MCF 10A (cell line): ENCODE measurements around the gene NR2F2. TPM values are rescaled to one million over a fixed set of nuclear protein-coding genes. Genes with fewer than 3 reads are reported as not detected.

Experiments used
- BruUV-seq: library from RNA; stranded (reverse); fragments of 400-500 nt; replicated peaks from 2 replicates; lab custom pipeline; 2021; lab: Mats Ljungman, UMichigan
- CTCF ChIA-PET: fragments of 300-600 bp; sonication (Branson Sonifier 250); formaldehyde crosslinking; extraction: SDS; loops from one replicate; lab custom pipeline; 2021; ENCODE audit warnings: antibody characterized with exemption, inconsistent platforms; lab: Yijun Ruan, JAX
- POLR2A ChIA-PET: fragments of 300-600, 350-650 bp; sonication (Branson Sonifier 250); formaldehyde crosslinking; extraction: SDS; loops from one replicate; lab custom pipeline; 2020; ENCODE audit warnings: antibody characterized with exemption, inconsistent platforms; lab: Yijun Ruan, JAX
- DNase-seq: peaks from one replicate; pipeline ENCODE4 v3.0.0-alpha.2; 2018; ENCODE audit not compliant: unreplicated experiment
- H3K27ac Mint-ChIP-seq: one replicate; pipeline ENCODE4 v1.8.0; 2022; ENCODE audit warnings: mild to moderate bottlenecking, low read depth, mixed read lengths; ENCODE audit not compliant: unreplicated experiment
- H3K27me3 Mint-ChIP-seq: one replicate; pipeline ENCODE4 v1.8.0; 2022; ENCODE audit warnings: mixed read lengths; ENCODE audit not compliant: insufficient read depth, unreplicated experiment
- H3K36me3 Mint-ChIP-seq: one replicate; pipeline ENCODE4 v1.8.0; 2022; ENCODE audit warnings: mild to moderate bottlenecking, moderate library complexity, mixed read lengths; ENCODE audit not compliant: insufficient read depth, unreplicated experiment
- H3K4me1 Mint-ChIP-seq: one replicate; pipeline ENCODE4 v1.8.0; 2022; ENCODE audit warnings: mixed read lengths; ENCODE audit not compliant: insufficient read depth, unreplicated experiment
- H3K4me3 Mint-ChIP-seq: one replicate; pipeline ENCODE4 v1.8.0; 2022; ENCODE audit warnings: mild to moderate bottlenecking, moderate library complexity, mixed read lengths; ENCODE audit not compliant: unreplicated experiment
- H3K9me3 Mint-ChIP-seq: one replicate; pipeline ENCODE4 v1.8.0; 2022; ENCODE audit warnings: mixed read lengths; ENCODE audit not compliant: unreplicated experiment
- intact Hi-C: fragments of 100-400 bp; cut with micrococcal nuclease; formaldehyde crosslinking; loops from 2 replicates; pipeline ENCODE4 v1.14.1; 2022
- total RNA-seq: library from RNA; stranded (reverse); gene quantifications from 2 replicates; pipeline ENCODE4 v1.2.3, GENCODE V29; 2022
- TF ChIP-seq, protein P1 (sequence below): fragments of 200-600 bp; IDR thresholded peaks from one replicate; pipeline ENCODE4 v1.8.0; 2022; ENCODE audit warnings: antibody characterized with exemption, mild to moderate bottlenecking; ENCODE audit not compliant: unreplicated experiment

Gene NR2F2
- total RNA-seq, 1 experiment from 2014 or later, result 10.9 TPM

DNA sequence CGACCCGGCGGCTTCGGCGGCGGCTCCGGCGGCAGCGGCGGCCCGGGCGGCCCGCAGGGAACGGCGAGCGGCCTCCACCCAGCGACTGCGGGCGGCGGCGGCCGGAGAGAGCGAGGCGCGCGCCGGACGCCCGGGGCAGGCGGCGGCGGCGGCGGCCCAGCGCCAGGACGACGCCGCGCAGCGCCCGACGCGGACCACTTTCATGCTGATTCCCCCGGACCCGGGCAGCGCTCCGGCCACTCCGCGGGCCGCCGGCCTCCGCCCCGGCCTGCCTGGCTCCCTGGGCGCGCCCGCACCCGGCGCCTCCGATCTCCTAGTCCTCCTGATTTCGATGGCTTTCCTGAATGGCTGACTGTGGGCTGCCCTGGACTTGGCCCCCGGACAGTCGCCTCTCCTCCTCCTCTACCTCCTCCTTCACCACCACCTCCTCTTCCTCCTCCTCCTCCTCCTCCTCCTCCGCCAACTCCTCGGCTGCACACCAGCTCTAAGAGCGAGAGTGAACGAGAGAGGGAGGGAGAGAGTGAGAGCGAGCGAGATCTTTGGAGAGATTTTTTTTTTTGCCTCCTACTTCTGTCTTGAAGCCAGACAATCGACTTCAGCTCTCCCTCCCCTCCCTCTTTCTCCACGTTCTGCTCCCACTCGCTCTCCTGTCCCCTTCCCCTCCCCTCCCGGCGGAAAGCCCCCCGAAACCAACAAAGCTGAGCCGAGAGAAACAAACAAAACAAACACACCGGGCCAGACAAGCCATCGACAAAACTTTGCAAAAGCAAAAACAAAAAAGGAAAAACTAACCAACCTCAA, 844 bp downstream of the NR2F2 start:
- TF ChIP-seq, protein P1, sequence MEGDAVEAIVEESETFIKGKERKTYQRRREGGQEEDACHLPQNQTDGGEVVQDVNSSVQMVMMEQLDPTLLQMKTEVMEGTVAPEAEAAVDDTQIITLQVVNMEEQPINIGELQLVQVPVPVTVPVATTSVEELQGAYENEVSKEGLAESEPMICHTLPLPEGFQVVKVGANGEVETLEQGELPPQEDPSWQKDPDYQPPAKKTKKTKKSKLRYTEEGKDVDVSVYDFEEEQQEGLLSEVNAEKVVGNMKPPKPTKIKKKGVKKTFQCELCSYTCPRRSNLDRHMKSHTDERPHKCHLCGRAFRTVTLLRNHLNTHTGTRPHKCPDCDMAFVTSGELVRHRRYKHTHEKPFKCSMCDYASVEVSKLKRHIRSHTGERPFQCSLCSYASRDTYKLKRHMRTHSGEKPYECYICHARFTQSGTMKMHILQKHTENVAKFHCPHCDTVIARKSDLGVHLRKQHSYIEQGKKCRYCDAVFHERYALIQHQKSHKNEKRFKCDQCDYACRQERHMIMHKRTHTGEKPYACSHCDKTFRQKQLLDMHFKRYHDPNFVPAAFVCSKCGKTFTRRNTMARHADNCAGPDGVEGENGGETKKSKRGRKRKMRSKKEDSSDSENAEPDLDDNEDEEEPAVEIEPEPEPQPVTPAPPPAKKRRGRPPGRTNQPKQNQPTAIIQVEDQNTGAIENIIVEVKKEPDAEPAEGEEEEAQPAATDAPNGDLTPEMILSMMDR, result no peak
- H3K27ac Mint-ChIP-seq, result peak overlapping the region; percentile 98
- no peaks in the 10 kb centered on the region for H3K9me3 Mint-ChIP-seq
- POLR2A ChIA-PET, result interaction anchor here (0.5 to 7.6 kb wide), 11 partner anchors 8 to 1732 kb away, joined by 3 to 156 read pairs (median 3); no protein-coding TSS in a partner anchor
- no peaks in the 10 kb centered on the region for H3K27me3 Mint-ChIP-seq
- H3K4me3 Mint-ChIP-seq, result peak overlapping the region; percentile 84
- H3K4me1 Mint-ChIP-seq, result peaks cover 23% of the 10 kb centered on the region
- intact Hi-C loops, result loop anchor here (1.0 kb wide), 1 partner anchor 9 kb away; no protein-coding TSS in a partner anchor
- H3K36me3 Mint-ChIP-seq, result peaks cover 13% of the 10 kb centered on the region
- CTCF ChIA-PET, result interaction anchor here (0.6 to 1.0 kb wide), 6 partner anchors 9 to 1704 kb away, joined by 3 to 6 read pairs (median 4); no protein-coding TSS in a partner anchor
- DNase-seq, result peak; percentile 70
- BruUV-seq, result TSS peak; percentile 16

DNA sequence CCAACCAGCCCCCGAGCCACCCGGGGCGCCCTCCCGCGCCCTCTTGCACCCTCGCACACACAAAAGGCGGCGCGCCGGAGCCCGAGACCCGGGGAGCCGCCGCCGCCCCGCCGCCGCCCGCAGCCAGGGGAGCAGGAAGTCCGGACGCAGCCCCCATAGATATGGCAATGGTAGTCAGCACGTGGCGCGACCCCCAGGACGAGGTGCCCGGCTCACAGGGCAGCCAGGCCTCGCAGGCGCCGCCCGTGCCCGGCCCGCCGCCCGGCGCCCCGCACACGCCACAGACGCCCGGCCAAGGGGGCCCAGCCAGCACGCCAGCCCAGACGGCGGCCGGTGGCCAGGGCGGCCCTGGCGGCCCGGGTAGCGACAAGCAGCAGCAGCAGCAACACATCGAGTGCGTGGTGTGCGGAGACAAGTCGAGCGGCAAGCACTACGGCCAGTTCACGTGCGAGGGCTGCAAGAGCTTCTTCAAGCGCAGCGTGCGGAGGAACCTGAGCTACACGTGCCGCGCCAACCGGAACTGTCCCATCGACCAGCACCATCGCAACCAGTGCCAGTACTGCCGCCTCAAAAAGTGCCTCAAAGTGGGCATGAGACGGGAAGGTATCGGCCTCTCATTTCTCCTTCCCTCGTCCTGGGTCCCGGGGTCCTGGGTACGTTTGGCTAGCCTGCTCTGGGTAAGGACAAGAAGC, 1.6 kb downstream of the NR2F2 start:
- Mint-ChIP-seq H3K9me3 (no peaks in the 10 kb centered on the region), H3K27ac (peak overlapping the region; percentile 98), H3K4me1 (peaks cover 28% of the 10 kb centered on the region), H3K36me3 (peaks cover 13% of the 10 kb centered on the region), H3K27me3 (no peaks in the 10 kb centered on the region), H3K4me3 (peak overlapping the region; percentile 84)
- TF ChIP-seq, protein P1, result no peak
- POLR2A ChIA-PET, result interaction anchor here (0.5 to 7.6 kb wide), 9 partner anchors 7 to 1731 kb away, joined by 3 to 156 read pairs (median 3); no protein-coding TSS in a partner anchor
- no TSS peak for BruUV-seq
- CTCF ChIA-PET, result interaction anchor here (0.6 to 1.2 kb wide), 3 partner anchors 8 to 23 kb away, joined by 3 to 5 read pairs (median 4); no protein-coding TSS in a partner anchor
- peak; percentile 73 for DNase-seq
- intact Hi-C loops, result loop anchor here (1.0 kb wide), 1 partner anchor 8 kb away; no protein-coding TSS in a partner anchor

DNA sequence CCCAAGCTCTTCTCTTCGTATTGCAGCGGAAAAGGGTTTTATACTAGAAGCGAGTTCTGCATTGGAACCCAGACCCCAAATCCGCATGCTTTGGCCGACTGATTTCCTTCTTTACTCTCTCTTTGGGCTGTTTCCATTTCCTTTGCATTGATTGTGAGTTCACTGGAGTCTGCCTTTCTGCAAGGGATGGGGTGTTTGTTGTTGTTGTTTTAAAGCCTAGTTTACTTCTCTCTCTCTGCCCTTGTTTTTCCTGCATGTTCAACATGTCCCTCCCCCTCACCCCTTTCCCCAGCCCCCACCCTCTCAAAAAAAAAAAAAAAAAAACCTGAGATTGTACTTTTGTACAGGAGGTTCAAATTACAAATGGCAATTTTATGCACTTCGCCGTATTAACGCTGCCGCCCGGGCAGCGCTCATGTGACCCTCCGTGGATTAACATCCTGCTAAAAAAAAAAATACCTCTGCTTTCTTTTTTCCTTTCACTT, 2.2 kb downstream of the NR2F2 start:
- H3K27me3 Mint-ChIP-seq, result no peaks in the 10 kb centered on the region
- H3K36me3 Mint-ChIP-seq, result peaks cover 17% of the 10 kb centered on the region
- ChIA-PET CTCF (interaction anchor here (1.2 kb wide), 1 partner anchor 22 kb away, joined by 3 read pairs; no protein-coding TSS in a partner anchor), POLR2A (interaction anchor here (0.6 to 7.6 kb wide), 7 partner anchors 7 to 1047 kb away, joined by 3 to 156 read pairs (median 3); no protein-coding TSS in a partner anchor)
- H3K9me3 Mint-ChIP-seq, result no peaks in the 10 kb centered on the region
- TF ChIP-seq, protein P1, result no peak
- intact Hi-C loops, result no loop called here
- BruUV-seq, result no TSS peak
- peaks cover 34% of the 10 kb centered on the region for H3K4me1 Mint-ChIP-seq
- H3K4me3 Mint-ChIP-seq, result peak overlapping the region; percentile 84
- DNase-seq, result peak; percentile 51
- H3K27ac Mint-ChIP-seq, result peak overlapping the region; percentile 98
